Measurements from ENCODE around the gene FSHR. TPM values are rescaled to one million over a fixed set of nuclear protein-coding genes. Genes with fewer than 3 reads are reported as not detected.

Gene FSHR
- total RNA-seq, 1 donor from 2014 or later = not detected

- DNase-seq (ENCODE audit: low spot score) = no peak
- no peaks in the 10 kb centered on the region for H3K36me3 Mint-ChIP-seq (ENCODE audit: low read depth, unreplicated experiment)
- H3K9me3 Mint-ChIP-seq (ENCODE audit: unreplicated experiment) = no peaks in the 10 kb centered on the region
- H3K27ac Mint-ChIP-seq (ENCODE audit: unreplicated experiment) = no peak overlapping the region
- peaks cover 1% of the 10 kb centered on the region for H3K27me3 Mint-ChIP-seq (ENCODE audit: unreplicated experiment)
- no peak for TF ChIP-seq CTCF (IDR thresholded peaks at IDR 0.05; ENCODE audit: unreplicated experiment)
- H3K4me3 Mint-ChIP-seq (ENCODE audit: unreplicated experiment) = no peak overlapping the region
- H3K4me1 Mint-ChIP-seq (ENCODE audit: unreplicated experiment) = no peaks in the 10 kb centered on the region
Measured at GRCh38 chr2:48948400-48949125, 205.8 kb downstream of the FSHR start.

DNA sequence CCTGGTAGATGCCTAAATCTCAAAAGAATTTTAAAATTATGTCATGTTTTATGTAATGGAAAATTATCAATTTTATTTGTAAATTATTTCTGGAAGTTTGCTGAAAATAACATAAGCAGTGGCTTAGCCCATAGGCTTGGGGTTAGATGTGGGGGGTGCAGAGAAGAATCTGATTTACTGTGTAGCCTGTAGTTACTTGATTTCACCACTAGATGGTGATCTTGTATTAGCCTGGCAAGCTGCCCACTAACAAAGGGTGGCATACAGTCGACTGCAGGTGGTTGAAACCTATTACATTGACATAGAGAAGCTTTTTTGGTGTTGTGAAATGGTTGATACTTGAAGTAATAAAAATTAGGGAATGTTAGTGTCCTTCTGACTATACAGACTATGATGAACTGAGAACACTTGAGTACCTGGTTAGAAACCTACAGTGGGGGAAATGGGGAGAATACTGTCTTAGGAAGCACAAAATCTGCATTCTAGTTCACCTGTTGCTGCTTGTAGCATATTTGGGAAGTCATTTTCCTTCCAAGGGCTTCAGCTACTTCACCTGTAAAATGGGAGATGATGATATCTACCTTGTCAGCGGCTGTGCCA is 207.8 kb downstream of the FSHR start:
- peak; percentile 32 for DNase-seq (ENCODE audit: low spot score)
- H3K9me3 Mint-ChIP-seq (ENCODE audit: unreplicated experiment) = no peaks in the 10 kb centered on the region
- no peak overlapping the region for H3K27ac Mint-ChIP-seq (ENCODE audit: unreplicated experiment)
- no peaks in the 10 kb centered on the region for H3K4me1 Mint-ChIP-seq (ENCODE audit: unreplicated experiment)
- peaks cover 1% of the 10 kb centered on the region for H3K27me3 Mint-ChIP-seq (ENCODE audit: unreplicated experiment)
- no peaks in the 10 kb centered on the region for H3K36me3 Mint-ChIP-seq (ENCODE audit: low read depth, unreplicated experiment)
- no peak overlapping the region for H3K4me3 Mint-ChIP-seq (ENCODE audit: unreplicated experiment)
- peak; percentile 99 for TF ChIP-seq CTCF (IDR thresholded peaks at IDR 0.05; ENCODE audit: unreplicated experiment)

GRCh38 chr2:48944956-48945355 is 209.4 kb downstream of the FSHR start:
- no peak for DNase-seq (ENCODE audit: low spot score)
- no peaks in the 10 kb centered on the region for H3K4me1 Mint-ChIP-seq (ENCODE audit: unreplicated experiment)

DNA sequence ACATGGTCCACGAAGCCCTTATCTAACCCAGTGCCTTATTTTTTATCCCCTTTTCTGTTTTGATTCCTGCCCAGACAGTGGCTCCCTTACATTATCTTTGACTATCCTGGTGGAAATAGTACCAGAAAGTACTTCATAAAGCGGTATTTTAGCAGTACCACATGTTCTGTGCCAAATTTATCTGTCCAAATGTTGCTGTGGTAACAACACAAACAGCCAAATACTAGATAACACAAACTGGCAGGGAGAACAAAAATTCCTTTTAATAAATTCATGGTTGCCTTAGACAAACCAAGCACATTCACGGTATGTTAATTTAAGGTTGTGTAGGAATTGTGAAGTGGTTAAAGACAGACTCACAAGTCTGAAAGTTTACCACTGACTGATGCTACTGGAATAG is 210.9 kb downstream of the FSHR start:
- Mint-ChIP-seq H3K4me3 (ENCODE audit: unreplicated experiment) (no peak overlapping the region), H3K27me3 (ENCODE audit: unreplicated experiment) (peaks cover 1% of the 10 kb centered on the region), H3K27ac (ENCODE audit: unreplicated experiment) (no peak overlapping the region), H3K36me3 (ENCODE audit: low read depth, unreplicated experiment) (no peaks in the 10 kb centered on the region), H3K9me3 (ENCODE audit: unreplicated experiment) (no peaks in the 10 kb centered on the region), H3K4me1 (ENCODE audit: unreplicated experiment) (peaks cover 8% of the 10 kb centered on the region)
- DNase-seq (ENCODE audit: low spot score) = no peak
- no peak for TF ChIP-seq CTCF (IDR thresholded peaks at IDR 0.05; ENCODE audit: unreplicated experiment)

More at GRCh38 chr2:48944956-48945355, 209.4 kb downstream of the FSHR start:
- no peaks in the 10 kb centered on the region for H3K9me3 Mint-ChIP-seq (ENCODE audit: unreplicated experiment)
- no peak overlapping the region for H3K27ac Mint-ChIP-seq (ENCODE audit: unreplicated experiment)
- no peak overlapping the region for H3K4me3 Mint-ChIP-seq (ENCODE audit: unreplicated experiment)
- no peaks in the 10 kb centered on the region for H3K36me3 Mint-ChIP-seq (ENCODE audit: low read depth, unreplicated experiment)
- peaks cover 1% of the 10 kb centered on the region for H3K27me3 Mint-ChIP-seq (ENCODE audit: unreplicated experiment)
- TF ChIP-seq CTCF (IDR thresholded peaks at IDR 0.05; ENCODE audit: unreplicated experiment) = no peak

- Mint-ChIP-seq H3K36me3 (ENCODE audit: low read depth, unreplicated experiment) (no peaks in the 10 kb centered on the region), H3K27me3 (ENCODE audit: unreplicated experiment) (peaks cover 1% of the 10 kb centered on the region), H3K4me1 (ENCODE audit: unreplicated experiment) (peaks cover 10% of the 10 kb centered on the region), H3K9me3 (ENCODE audit: unreplicated experiment) (no peaks in the 10 kb centered on the region), H3K4me3 (ENCODE audit: unreplicated experiment) (no peak overlapping the region), H3K27ac (ENCODE audit: unreplicated experiment) (no peak overlapping the region)
- no peak for TF ChIP-seq CTCF (IDR thresholded peaks at IDR 0.05; ENCODE audit: unreplicated experiment)
- no peak for DNase-seq (ENCODE audit: low spot score)
Measured at GRCh38 chr2:48941908-48942307, 212.4 kb downstream of the FSHR start.

Data from endothelial cell (in vitro differentiated cells).